Kasumi-1 (cell line): ENCODE data around the gene SERPINB2.
"Not testable (repeated sequence)": the region's sequence is repeated elsewhere in the genome, so short reads cannot be mapped to it uniquely, and the experiment has no call there.

Experiments
- DNase-seq, 2 experiments: peaks; one replicate each; lab custom pipeline; 2025; lab: John Stamatoyannopoulos, UW

Gene SERPINB2

GRCh38 chr18:63936156-63936931 is 48.8 kb downstream of the SERPINB2 start:
- DNase-seq, result peak; percentile 83 to 84

- no peak for DNase-seq
Measured at GRCh38 chr18:63936932-63937393, 49.5 kb downstream of the SERPINB2 start.

- DNase-seq, result no peak
Measured at GRCh38 chr18:63940008-63940407, 52.5 kb downstream of the SERPINB2 start.

GRCh38 chr18:63940543-63941050 is 53.1 kb downstream of the SERPINB2 start:
- DNase-seq, result not testable (repeated sequence)

- DNase-seq, result no peak
Measured at GRCh38 chr18:63947051-63947790, 59.7 kb downstream of the SERPINB2 start.

- no peak for DNase-seq
Measured at GRCh38 chr18:63949068-63949737, 61.7 kb downstream of the SERPINB2 start, which contains the start of gene HMSD. Gene HMSD (plus strand): TSS chr18:63949301. CDS start chr18:63953456, 4,155 bp downstream.

GRCh38 chr18:63951302-63951705 is 63.8 kb downstream of the SERPINB2 start:
- DNase-seq, result peak; percentile 19 to 34
